Measurements from ENCODE around the gene IGSF21.

GRCh38 chr1:18411321-18411720 is 303.7 kb downstream of the IGSF21 start:
- TF ChIP-seq CTCF (IDR thresholded peaks at IDR 0.05) (no peak), POLR2A (IDR thresholded peaks at IDR 0.05) (no peak)

All from tibial nerve (tissue), 3 donors.